CD4-positive, alpha-beta T cell (primary cell): ENCODE measurements around the gene HIRIP3. TPM values are rescaled to one million over a fixed set of nuclear protein-coding genes. Genes with fewer than 3 reads are reported as not detected.
A peak's percentile ranks its signal among the peaks of the same experiment; 100 is the strongest.

ENCODE experiments used
- ATAC-seq: fragments of 200-7000 bp; cut with Tn5 transposase; one replicate; pipeline ENCODE4 v1.10.0; 2022; ENCODE audit warnings: mild to moderate bottlenecking; ENCODE audit not compliant: poor library complexity
- CTCF ChIA-PET: fragments of 350-600 bp; sonication (Branson Sonifier 250); formaldehyde crosslinking; loops from one replicate; lab custom pipeline; 2021; ENCODE audit warnings: antibody characterized with exemption, inconsistent platforms; lab: Charles Lee
- POLR2A ChIA-PET: fragments of 350-600 bp; sonication (Branson Sonifier 250); formaldehyde crosslinking; loops from one replicate; lab custom pipeline; 2021; ENCODE audit warnings: antibody characterized with exemption, inconsistent platforms; lab: Charles Lee
- DNase-seq, 14 experiments: peaks; one replicate each; pipeline ENCODE4 v3.0.0-alpha.2; 2013 to 2020; ENCODE audit warnings: mixed read lengths in 2 of 14
- H3K27ac ChIP-seq, 2 donors: one replicate each; pipeline versions ENCODE4 v1.5.1 to v1.7.0; 2013; ENCODE audit warnings: low read length in 2 of 2, low read depth in 1 of 2, mild to moderate bottlenecking in 1 of 2
- H3K27me3 ChIP-seq, 2 experiments: 1 replicate in 1 of 2; 2 replicates in 1 of 2; pipeline versions ENCODE4 v1.6.1 to v1.7.0; 2013; ENCODE audit warnings: low read length in 2 of 2, control low read depth in 1 of 2, mild to moderate bottlenecking in 1 of 2, moderate library complexity in 1 of 2; ENCODE audit not compliant: insufficient read depth in 2 of 2, control insufficient read depth in 1 of 2
- H3K36me3 ChIP-seq: one replicate; pipeline ENCODE4 v1.6.1; 2013; ENCODE audit warnings: low read length, control low read depth; ENCODE audit not compliant: insufficient read depth
- H3K4me1 ChIP-seq: one replicate; pipeline ENCODE4 v1.6.1; 2013; ENCODE audit warnings: low read length, control low read depth; ENCODE audit not compliant: insufficient read depth
- H3K4me3 ChIP-seq: one replicate; pipeline ENCODE4 v1.5.1; 2013; ENCODE audit warnings: mild to moderate bottlenecking, low read length, moderate library complexity
- H3K9me3 ChIP-seq, 2 experiments: 1 replicate in 1 of 2; 2 replicates in 1 of 2; pipeline versions ENCODE4 v1.6.1 to v1.7.0; 2013; ENCODE audit warnings: low read length in 2 of 2, mild to moderate bottlenecking in 2 of 2, control low read depth in 1 of 2, moderate library complexity in 1 of 2; ENCODE audit not compliant: control insufficient read depth in 1 of 2, insufficient read depth in 1 of 2
- H3K27ac Mint-ChIP-seq: one replicate; pipeline ENCODE4 v1.8.0; 2020; ENCODE audit warnings: mixed read lengths
- H3K27me3 Mint-ChIP-seq: one replicate; pipeline ENCODE4 v1.8.0; 2021; ENCODE audit warnings: mixed read lengths
- H3K36me3 Mint-ChIP-seq: one replicate; pipeline ENCODE4 v1.8.0; 2021; ENCODE audit warnings: low read depth, mixed read lengths
- H3K4me1 Mint-ChIP-seq: one replicate; pipeline ENCODE4 v1.8.0; 2021; ENCODE audit warnings: low read depth, mixed read lengths
- H3K4me3 Mint-ChIP-seq: one replicate; pipeline ENCODE4 v1.8.0; 2020; ENCODE audit warnings: mild to moderate bottlenecking, mixed read lengths
- H3K9me3 Mint-ChIP-seq: one replicate; pipeline ENCODE4 v1.8.0; 2020; ENCODE audit warnings: mixed read lengths
- intact Hi-C, 2 experiments: fragments of 100-400 bp; cut with DNase I in 1 of 2; cut with micrococcal nuclease in 1 of 2; formaldehyde crosslinking; loops; one replicate each; pipeline versions ENCODE4 v1.15.1 to v1.9.0; 2023 to 2025; cut with DNase I, micrococcal nuclease
- total RNA-seq, 174 experiments: library from RNA in 2 of 174; stranded (reverse) in 2 of 174; gene quantifications; one replicate each; pipeline ENCODE4 v1.2.3 and lab custom pipeline; 2021 to 2026
- TF ChIP-seq, protein P1 (sequence below): fragments of 200-600 bp; IDR thresholded peaks from one replicate; pipeline ENCODE4 v1.8.0; 2022; ENCODE audit warnings: antibody characterized with exemption, mild to moderate bottlenecking

The HIRIP3 gene
- total RNA-seq, 2 experiments from 2014 or later = 8.5 to 11.8 TPM

DNA sequence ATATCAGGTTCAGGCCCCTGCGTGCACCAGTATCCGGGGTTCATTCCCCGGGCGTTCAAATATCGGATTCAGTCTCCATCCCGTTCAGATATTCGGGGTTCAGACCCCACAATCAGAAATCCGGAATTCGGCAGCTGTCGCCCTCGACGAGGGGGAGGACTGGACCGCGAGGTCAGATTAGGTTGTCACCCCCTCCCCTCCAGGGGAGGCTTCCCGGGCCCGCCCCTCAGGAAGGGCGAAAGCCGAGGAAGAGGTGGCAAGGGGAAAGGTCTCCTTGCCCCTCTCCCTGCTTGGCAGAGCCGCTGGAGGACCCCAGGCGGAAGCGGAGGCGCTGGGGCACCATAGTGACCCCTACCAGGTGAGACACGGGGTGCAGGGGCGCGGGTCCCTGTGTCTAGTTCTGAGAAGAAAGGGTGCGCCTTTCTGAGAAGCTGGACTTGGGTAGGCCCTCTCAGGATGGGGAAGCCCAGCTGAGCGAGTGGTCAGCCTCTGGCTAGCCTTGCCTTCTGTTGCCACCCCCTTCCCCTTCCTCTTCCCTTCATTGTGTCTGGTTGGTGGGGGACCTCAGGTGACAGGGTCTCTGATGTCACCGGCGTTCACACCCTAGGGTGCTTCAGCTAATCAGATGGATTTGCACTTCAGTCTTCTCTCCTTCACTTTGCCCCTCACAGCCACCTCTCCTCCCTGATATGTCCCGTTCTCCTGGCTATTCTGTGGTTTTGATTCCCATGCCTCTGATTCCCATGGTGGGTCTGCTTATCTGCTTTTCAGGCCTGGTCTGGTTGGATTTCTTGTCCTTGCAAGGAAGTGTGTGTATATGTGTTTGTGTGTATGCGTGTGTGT, 20.9 kb downstream of the HIRIP3 start:
- Histone ChIP-seq H3K4me3 (peak overlapping the region; percentile 99), H3K27me3 (no peaks in the 10 kb centered on the region), H3K4me1 (peaks cover 39% of the 10 kb centered on the region), H3K36me3 (peaks cover 22% of the 10 kb centered on the region), H3K9me3 (no peaks in the 10 kb centered on the region), H3K27ac (peak overlapping the region; percentile 70 to 83)
- intact Hi-C loops = loop anchor here in 1 of 2 experiments (1.0 to 5.0 kb wide), 3 partner anchors 20 to 167 kb away; partner anchors contain the start of gene MAZ
- ATAC-seq (no peak), DNase-seq (peak in 3 of 14 experiments; percentile 28 to 54 (median 49))
- Mint-ChIP-seq H3K4me1 (peaks cover 50% of the 10 kb centered on the region), H3K36me3 (peaks cover 40% of the 10 kb centered on the region), H3K9me3 (no peaks in the 10 kb centered on the region), H3K4me3 (peak overlapping the region; percentile 98), H3K27ac (peak overlapping the region; percentile 84), H3K27me3 (no peaks in the 10 kb centered on the region)
- ChIA-PET CTCF (interaction anchor here (3.5 kb wide), 1 partner anchor 12 kb away, joined by 17 read pairs; the partner anchor contains the start of gene TMEM219), POLR2A (interaction anchor here (0.6 to 6.4 kb wide), 11 partner anchors 13 to 979 kb away, joined by 3 to 69 read pairs (median 5); partner anchors contain the start of genes ALDOA, HIRIP3, INO80E and KCTD13)
- TF ChIP-seq, protein P1, sequence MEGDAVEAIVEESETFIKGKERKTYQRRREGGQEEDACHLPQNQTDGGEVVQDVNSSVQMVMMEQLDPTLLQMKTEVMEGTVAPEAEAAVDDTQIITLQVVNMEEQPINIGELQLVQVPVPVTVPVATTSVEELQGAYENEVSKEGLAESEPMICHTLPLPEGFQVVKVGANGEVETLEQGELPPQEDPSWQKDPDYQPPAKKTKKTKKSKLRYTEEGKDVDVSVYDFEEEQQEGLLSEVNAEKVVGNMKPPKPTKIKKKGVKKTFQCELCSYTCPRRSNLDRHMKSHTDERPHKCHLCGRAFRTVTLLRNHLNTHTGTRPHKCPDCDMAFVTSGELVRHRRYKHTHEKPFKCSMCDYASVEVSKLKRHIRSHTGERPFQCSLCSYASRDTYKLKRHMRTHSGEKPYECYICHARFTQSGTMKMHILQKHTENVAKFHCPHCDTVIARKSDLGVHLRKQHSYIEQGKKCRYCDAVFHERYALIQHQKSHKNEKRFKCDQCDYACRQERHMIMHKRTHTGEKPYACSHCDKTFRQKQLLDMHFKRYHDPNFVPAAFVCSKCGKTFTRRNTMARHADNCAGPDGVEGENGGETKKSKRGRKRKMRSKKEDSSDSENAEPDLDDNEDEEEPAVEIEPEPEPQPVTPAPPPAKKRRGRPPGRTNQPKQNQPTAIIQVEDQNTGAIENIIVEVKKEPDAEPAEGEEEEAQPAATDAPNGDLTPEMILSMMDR = no peak

DNA sequence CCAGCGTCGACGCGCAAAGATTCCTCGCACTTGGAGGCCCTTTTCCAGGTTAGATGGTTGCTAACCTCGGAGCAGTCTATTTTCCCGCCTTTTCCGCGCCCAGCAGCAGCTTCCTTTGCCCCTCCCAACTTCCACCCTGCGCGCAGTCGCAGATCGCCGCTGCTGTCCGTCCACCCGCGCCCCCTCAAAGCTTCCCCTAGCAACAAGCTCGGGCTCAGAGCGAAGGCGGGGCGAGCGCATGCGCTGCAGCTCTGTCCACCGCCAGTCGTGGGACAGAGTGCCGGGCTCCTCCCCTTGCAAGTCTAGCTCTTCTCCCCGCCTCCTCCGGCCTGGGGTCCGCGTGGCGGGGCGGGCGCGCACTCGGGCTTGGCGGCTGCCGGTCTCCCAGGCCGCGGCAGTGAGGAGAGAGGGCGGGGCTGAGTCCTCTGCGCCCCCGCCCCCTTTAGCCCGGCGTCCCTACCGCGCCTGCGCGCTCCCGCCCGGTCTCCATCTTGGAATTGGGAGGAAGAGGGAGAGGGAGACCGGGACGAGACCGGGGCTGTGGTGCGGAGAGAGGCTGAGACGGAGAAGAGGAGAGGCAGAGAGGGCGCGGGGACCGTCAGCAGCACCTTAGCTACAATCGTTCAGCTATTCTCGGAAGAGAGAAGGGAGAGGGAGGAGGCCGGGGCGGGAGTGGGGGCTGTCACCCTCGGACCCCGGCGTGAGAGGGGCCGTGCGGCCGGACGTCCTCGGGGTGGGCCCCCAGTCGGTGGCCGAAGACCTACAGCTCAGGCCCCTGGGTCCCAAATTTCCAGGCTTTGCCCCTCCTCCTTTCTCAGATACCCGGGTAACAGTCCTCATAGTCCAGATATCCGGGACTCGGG, 21.8 kb downstream of the HIRIP3 start, which contains the start of gene TAOK2:
Gene TAOK2 (plus strand): TSS at position 485 of the 863 bp plus-strand sequence. CDS start 3,905 bp downstream, outside the sequence.
- Histone ChIP-seq H3K9me3 (no peaks in the 10 kb centered on the region), H3K4me3 (peak within 1 kb of the TSS; percentile 99), H3K36me3 (peaks cover 16% of the 10 kb centered on the region), H3K4me1 (peaks cover 39% of the 10 kb centered on the region), H3K27ac (peak within 1 kb of the TSS; percentile 70 to 83), H3K27me3 (no peaks in the 10 kb centered on the region)
- Mint-ChIP-seq H3K4me3 (peak within 1 kb of the TSS; percentile 98), H3K27ac (peak within 1 kb of the TSS; percentile 84), H3K9me3 (no peaks in the 10 kb centered on the region), H3K36me3 (peaks cover 36% of the 10 kb centered on the region), H3K4me1 (peaks cover 50% of the 10 kb centered on the region), H3K27me3 (no peaks in the 10 kb centered on the region)
- peak; percentile 87 for ATAC-seq
- TF ChIP-seq, protein P1 = no peak
- CTCF ChIA-PET = interaction anchor here (1.0 to 3.5 kb wide), 7 partner anchors 12 to 273 kb away, joined by 3 to 17 read pairs (median 4); partner anchors contain the start of genes CDIPT, KCTD13 and TMEM219
- POLR2A ChIA-PET = interaction anchor here (0.6 to 6.4 kb wide), 25 partner anchors 12 to 980 kb away, joined by 3 to 69 read pairs (median 5); partner anchors contain the start of genes ALDOA, CDIPT, HIRIP3 and INO80E
- intact Hi-C loops = loop anchor here (1.0 to 5.0 kb wide), 4 partner anchors 11 to 166 kb away; partner anchors contain the start of genes HIRIP3 (in 1 of the 2), MAZ (in 1 of the 2) and TMEM219 (in 1 of the 2)
- DNase-seq = peak; percentile 76 to 98 (median 90)
